Measurements from ENCODE around the gene IRAG1.

DNA sequence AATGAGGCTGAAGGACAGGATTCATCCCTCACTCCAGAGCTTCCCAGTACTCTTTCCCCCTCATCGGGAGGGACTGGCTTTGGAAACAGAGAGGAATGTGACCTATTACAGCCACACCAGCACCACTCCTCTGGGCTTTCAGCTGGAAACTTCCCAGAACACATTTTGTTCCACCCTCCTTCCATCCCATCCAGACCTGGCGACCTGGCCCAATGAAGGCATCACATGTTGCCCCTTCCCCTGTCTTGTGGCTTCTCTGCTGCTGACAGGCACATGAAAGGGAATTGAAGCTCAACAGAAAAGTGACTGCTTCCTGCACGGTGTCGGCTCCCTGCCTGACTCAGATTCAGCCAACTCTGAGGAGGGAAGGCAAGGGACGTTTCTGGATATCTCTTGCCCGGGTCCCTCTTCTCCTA, 19.1 kb downstream of the IRAG1 start:
- TF ChIP-seq FOXP2 (optimal IDR thresholded peaks at IDR 0.05; ENCODE audit: borderline replicate concordance, extremely low read depth, extremely low read length, insufficient read depth) (no peak), TAF1 (IDR thresholded peaks at IDR 0.05; ENCODE audit: borderline replicate concordance, insufficient read depth, low read length) (no peak)
- TF ChIP-seq, protein P1, sequence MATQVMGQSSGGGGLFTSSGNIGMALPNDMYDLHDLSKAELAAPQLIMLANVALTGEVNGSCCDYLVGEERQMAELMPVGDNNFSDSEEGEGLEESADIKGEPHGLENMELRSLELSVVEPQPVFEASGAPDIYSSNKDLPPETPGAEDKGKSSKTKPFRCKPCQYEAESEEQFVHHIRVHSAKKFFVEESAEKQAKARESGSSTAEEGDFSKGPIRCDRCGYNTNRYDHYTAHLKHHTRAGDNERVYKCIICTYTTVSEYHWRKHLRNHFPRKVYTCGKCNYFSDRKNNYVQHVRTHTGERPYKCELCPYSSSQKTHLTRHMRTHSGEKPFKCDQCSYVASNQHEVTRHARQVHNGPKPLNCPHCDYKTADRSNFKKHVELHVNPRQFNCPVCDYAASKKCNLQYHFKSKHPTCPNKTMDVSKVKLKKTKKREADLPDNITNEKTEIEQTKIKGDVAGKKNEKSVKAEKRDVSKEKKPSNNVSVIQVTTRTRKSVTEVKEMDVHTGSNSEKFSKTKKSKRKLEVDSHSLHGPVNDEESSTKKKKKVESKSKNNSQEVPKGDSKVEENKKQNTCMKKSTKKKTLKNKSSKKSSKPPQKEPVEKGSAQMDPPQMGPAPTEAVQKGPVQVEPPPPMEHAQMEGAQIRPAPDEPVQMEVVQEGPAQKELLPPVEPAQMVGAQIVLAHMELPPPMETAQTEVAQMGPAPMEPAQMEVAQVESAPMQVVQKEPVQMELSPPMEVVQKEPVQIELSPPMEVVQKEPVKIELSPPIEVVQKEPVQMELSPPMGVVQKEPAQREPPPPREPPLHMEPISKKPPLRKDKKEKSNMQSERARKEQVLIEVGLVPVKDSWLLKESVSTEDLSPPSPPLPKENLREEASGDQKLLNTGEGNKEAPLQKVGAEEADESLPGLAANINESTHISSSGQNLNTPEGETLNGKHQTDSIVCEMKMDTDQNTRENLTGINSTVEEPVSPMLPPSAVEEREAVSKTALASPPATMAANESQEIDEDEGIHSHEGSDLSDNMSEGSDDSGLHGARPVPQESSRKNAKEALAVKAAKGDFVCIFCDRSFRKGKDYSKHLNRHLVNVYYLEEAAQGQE (IDR thresholded peaks at IDR 0.05; ENCODE audit: insufficient read depth in 1 of 2, low read depth in 2 of 2, low read length in 2 of 2), result no peak
